Measurements from ENCODE around the gene DENND11. TPM values are rescaled to one million over a fixed set of nuclear protein-coding genes. Genes with fewer than 3 reads are reported as not detected.
A peak's percentile ranks its signal among the peaks of the same experiment; 100 is the strongest.

The DENND11 gene
- total RNA-seq, 2 experiments from 2014 or later = 3.8 to 9.7 TPM

DNA sequence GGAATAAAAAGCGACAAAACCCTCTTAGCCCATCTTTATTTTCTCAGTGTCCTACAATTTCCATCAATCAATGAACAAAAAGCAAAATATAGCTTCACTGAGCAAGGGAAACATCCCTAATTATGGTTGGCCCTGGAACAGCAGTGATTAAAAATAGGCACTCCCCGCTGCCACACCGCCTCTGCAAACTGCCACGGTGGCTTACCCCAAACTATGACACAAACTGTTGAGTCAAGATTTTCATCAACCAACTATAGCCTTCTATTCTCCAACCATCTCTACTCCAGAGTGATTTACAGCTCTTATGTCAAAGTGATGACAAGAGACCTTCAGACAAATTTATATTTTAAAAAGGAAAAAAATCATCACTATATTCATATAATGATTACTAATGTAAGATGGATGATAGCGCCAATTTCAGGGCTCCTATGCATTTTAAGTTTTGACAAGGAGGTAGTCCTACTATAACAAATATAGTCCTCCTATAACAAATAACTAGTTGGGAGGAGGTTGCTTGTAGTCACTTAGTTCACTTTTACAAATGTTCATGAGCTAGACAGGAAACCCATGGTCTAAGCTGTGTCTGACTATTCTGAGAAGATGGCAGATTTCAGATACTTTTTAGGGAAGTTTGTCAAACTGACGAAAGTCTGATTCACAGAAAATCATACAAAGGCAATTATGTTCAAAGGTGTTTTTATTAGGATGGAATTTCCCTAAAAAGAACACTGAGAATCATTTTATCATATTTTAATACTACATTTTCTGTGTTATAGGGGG lies 26.3 kb downstream of the DENND11 start:
- no peak overlapping the region for H2AFZ ChIP-seq (ENCODE audit: low read length)
- ChIA-PET POLR2A (no interaction called here), CTCF (ENCODE audit: unreplicated experiment) (no interaction called here)
- no peak for DNase-seq (ENCODE audit: low spot score)
- H3K4me2 ChIP-seq (ENCODE audit: low read length) = no peak overlapping the region
- no peak overlapping the region for H3K27ac ChIP-seq (ENCODE audit: low read depth, low read length, poor library complexity, severe bottlenecking)
- H3K4me3 ChIP-seq (ENCODE audit: low read depth, low read length, poor library complexity, severe bottlenecking) = no peak overlapping the region
- no peaks in the 10 kb centered on the region for H3K9me3 ChIP-seq (ENCODE audit: low read length)
- H4K20me1 ChIP-seq (ENCODE audit: insufficient read depth, low read length) = no peaks in the 10 kb centered on the region
- H3K4me1 ChIP-seq (ENCODE audit: insufficient read depth, low read length, poor library complexity, severe bottlenecking) = no peaks in the 10 kb centered on the region
- intact Hi-C loops (cut with micrococcal nuclease; ENCODE audit: unreplicated experiment) = no loop called here
- no peaks in the 10 kb centered on the region for H3K79me2 ChIP-seq (ENCODE audit: insufficient read depth, low read depth, low read length)
- no TSS peak for BruUV-seq (replicated peaks)
- TF ChIP-seq CTCF (conservative IDR thresholded peaks at IDR 0.05; ENCODE audit: low read length) = no peak
- TF ChIP-seq EZH2phosphoT487 (IDR thresholded peaks at IDR 0.05; ENCODE audit: borderline replicate concordance, low read depth, low read length) = no peak
- no peaks in the 10 kb centered on the region for H3K9me2 ChIP-seq (ENCODE audit: insufficient read depth, low read length)
- H3K36me3 ChIP-seq (ENCODE audit: insufficient read depth, low read length) = no peaks in the 10 kb centered on the region

DNA sequence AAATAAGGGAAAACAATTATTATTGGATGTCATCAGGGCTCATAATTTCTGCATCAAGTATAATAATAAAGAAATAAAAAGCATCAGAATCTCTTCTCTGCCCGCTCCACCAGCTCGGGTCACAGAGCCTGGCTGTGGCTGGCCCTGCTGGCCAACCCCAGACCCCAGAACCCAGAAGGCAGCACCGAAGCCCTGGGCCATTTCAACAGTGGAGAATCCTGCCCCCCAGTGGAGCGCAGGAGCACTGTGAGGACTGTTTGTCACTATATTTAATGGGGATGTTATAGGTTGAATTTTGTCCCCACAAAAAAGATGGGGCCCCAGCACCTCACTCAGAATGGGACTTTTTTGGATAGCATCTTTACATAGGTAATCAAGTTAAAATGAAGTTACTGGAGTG lies 27.3 kb downstream of the DENND11 start:
- BruUV-seq (replicated peaks) = no TSS peak
- no peak overlapping the region for H3K27ac ChIP-seq (ENCODE audit: low read depth, low read length, poor library complexity, severe bottlenecking)
- no peaks in the 10 kb centered on the region for H3K9me2 ChIP-seq (ENCODE audit: insufficient read depth, low read length)
- no peak overlapping the region for H3K4me3 ChIP-seq (ENCODE audit: low read depth, low read length, poor library complexity, severe bottlenecking)
- no peaks in the 10 kb centered on the region for H3K9me3 ChIP-seq (ENCODE audit: low read length)
- no peak overlapping the region for H2AFZ ChIP-seq (ENCODE audit: low read length)
- peak; percentile 5 for DNase-seq (ENCODE audit: low spot score)
- intact Hi-C loops (cut with micrococcal nuclease; ENCODE audit: unreplicated experiment) = no loop called here
- ChIA-PET CTCF (ENCODE audit: unreplicated experiment) (no interaction called here), POLR2A (no interaction called here)
- TF ChIP-seq CTCF (conservative IDR thresholded peaks at IDR 0.05; ENCODE audit: low read length) = peak; percentile 76
- TF ChIP-seq EZH2phosphoT487 (IDR thresholded peaks at IDR 0.05; ENCODE audit: borderline replicate concordance, low read depth, low read length) = no peak
- H3K79me2 ChIP-seq (ENCODE audit: insufficient read depth, low read depth, low read length) = no peaks in the 10 kb centered on the region
- no peak overlapping the region for H3K4me2 ChIP-seq (ENCODE audit: low read length)
- H3K4me1 ChIP-seq (ENCODE audit: insufficient read depth, low read length, poor library complexity, severe bottlenecking) = no peaks in the 10 kb centered on the region
- no peaks in the 10 kb centered on the region for H4K20me1 ChIP-seq (ENCODE audit: insufficient read depth, low read length)
- H3K36me3 ChIP-seq (ENCODE audit: insufficient read depth, low read length) = no peaks in the 10 kb centered on the region

DNA sequence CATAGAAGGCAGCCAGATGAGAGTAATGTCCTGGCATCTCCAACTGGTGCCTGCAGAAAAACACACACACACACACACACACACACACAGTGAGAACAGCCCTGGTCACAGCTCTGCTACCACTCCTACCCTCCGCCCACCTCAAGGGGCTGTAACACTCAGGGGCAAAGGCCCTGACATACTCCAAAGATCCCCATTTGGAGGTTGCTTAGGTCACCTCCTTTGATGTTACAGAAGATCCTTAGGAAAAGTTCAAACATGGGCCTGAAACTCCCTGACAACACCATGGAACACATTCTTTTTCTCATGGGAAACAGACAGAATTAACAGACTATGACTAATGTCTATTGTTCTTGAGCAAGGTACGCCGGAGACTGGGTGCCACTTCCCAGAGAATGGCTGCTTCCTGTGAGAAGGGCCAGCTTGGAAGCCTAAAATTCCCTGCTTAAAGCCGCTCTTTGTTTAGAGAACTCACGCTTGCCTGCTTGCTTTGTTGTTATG lies 27.7 kb downstream of the DENND11 start:
- Histone ChIP-seq H3K79me2 (ENCODE audit: insufficient read depth, low read depth, low read length) (no peaks in the 10 kb centered on the region), H3K36me3 (ENCODE audit: insufficient read depth, low read length) (no peaks in the 10 kb centered on the region)
- POLR2A ChIA-PET = interaction anchor here (0.6 to 0.7 kb wide), 2 partner anchors 121 to 226 kb away, joined by 3 read pairs; no protein-coding TSS in a partner anchor

More for the DNA sequence above, 27.7 kb downstream of the DENND11 start:
- intact Hi-C loops (cut with micrococcal nuclease; ENCODE audit: unreplicated experiment) = no loop called here
- no peak overlapping the region for H3K4me3 ChIP-seq (ENCODE audit: low read depth, low read length, poor library complexity, severe bottlenecking)
- H3K9me2 ChIP-seq (ENCODE audit: insufficient read depth, low read length) = no peaks in the 10 kb centered on the region
- H3K9me3 ChIP-seq (ENCODE audit: low read length) = no peaks in the 10 kb centered on the region
- no peak overlapping the region for H2AFZ ChIP-seq (ENCODE audit: low read length)
- H3K27ac ChIP-seq (ENCODE audit: low read depth, low read length, poor library complexity, severe bottlenecking) = no peak overlapping the region
- no peak overlapping the region for H3K4me2 ChIP-seq (ENCODE audit: low read length)
- H4K20me1 ChIP-seq (ENCODE audit: insufficient read depth, low read length) = no peaks in the 10 kb centered on the region
- no peak for DNase-seq (ENCODE audit: low spot score)
- TF ChIP-seq EZH2phosphoT487 (IDR thresholded peaks at IDR 0.05; ENCODE audit: borderline replicate concordance, low read depth, low read length) = no peak
- no peak for TF ChIP-seq CTCF (conservative IDR thresholded peaks at IDR 0.05; ENCODE audit: low read length)
- CTCF ChIA-PET (ENCODE audit: unreplicated experiment) = no interaction called here
- H3K4me1 ChIP-seq (ENCODE audit: insufficient read depth, low read length, poor library complexity, severe bottlenecking) = no peaks in the 10 kb centered on the region
- BruUV-seq (replicated peaks) = no TSS peak
